ENCODE results near the gene FAM89B.

The FAM89B gene

DNA sequence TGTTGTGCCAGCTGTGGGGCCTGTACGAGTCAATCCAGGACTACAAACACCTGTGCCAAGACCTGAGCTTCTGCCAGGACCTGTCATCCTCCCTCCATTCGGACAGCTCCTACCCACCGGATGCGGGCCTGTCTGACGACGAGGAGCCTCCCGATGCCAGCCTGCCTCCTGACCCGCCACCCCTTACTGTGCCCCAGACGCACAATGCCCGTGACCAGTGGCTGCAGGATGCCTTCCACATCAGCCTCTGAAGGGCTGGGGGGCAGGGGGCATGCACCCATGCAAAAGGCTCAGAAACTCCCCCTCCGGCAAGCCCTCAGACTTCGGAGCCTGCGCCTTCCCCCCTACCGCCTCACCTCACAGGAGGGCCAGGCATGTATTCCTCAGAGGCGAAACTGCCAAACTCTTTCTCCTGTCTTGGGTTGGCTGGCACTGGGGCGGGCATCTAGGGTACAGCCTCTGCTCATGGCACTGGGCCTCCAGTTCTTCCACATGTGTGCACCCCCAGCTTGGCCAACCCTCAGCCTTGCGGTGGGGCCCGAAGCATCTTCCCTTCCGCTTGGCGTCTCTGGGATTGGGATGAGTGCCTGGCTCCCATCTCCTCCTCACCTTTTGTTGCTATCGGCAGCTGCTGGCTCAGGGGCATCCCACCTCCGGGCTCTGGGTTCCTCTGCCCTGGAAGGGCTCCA is 1.2 kb downstream of the FAM89B start:
- no peak for DNase-seq (ENCODE audit: low read depth in 2 of 2)

GRCh38 chr11:65574109-65574810 is 1.9 kb downstream of the FAM89B start:
- DNase-seq (ENCODE audit: low read depth in 2 of 2), result peak; percentile 79 to 93

DNA sequence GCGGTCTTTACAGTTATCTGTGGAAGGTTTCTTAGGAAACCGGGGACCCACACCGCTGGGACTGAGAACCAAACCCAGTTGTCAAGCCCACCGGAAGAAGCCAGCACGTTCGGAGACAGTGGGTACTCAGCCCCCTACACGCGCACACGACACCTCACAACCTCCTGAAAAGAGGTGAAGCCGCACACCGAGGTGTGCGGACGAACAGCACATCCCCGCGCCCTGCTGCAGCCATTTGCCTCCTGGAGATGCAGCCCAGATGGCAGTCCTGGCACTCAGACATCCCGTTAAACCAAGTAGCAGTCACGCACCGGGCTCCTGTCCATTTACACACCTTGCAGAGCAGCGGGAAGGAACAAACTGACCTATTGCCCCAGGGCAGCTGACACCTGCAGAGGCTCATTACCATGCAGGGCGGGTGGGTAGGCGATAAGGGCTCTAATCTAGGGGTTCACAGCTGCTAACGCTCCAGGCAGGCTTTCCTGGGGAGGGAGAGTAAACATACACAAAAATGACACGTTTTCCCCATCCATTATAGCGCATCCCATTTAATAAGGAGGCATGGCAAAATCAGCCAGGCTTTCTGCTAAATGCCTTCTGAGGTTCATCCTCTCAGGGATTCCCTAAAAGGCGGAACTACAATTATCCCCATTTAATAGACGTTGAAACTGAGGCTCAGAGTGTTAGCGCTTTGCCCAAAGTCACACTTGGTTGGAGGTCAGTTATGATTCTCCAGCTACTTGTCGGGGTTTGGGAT is 2.7 kb downstream of the FAM89B start:
- DNase-seq (ENCODE audit: low read depth in 2 of 2), result no peak

- DNase-seq (ENCODE audit: low read depth in 2 of 2), result peak; percentile 39 to 73
Observed at GRCh38 chr11:65575568-65576231, 3.4 kb downstream of the FAM89B start, which contains the start of gene EHBP1L1. Gene EHBP1L1, plus strand, starts transcription at chr11:65576053. Its CDS starts 250 bp downstream, at chr11:65576303.

- no peak for DNase-seq (ENCODE audit: low read depth in 2 of 2)
Observed at GRCh38 chr11:65576232-65576866, 4.0 kb downstream of the FAM89B start.

DNA sequence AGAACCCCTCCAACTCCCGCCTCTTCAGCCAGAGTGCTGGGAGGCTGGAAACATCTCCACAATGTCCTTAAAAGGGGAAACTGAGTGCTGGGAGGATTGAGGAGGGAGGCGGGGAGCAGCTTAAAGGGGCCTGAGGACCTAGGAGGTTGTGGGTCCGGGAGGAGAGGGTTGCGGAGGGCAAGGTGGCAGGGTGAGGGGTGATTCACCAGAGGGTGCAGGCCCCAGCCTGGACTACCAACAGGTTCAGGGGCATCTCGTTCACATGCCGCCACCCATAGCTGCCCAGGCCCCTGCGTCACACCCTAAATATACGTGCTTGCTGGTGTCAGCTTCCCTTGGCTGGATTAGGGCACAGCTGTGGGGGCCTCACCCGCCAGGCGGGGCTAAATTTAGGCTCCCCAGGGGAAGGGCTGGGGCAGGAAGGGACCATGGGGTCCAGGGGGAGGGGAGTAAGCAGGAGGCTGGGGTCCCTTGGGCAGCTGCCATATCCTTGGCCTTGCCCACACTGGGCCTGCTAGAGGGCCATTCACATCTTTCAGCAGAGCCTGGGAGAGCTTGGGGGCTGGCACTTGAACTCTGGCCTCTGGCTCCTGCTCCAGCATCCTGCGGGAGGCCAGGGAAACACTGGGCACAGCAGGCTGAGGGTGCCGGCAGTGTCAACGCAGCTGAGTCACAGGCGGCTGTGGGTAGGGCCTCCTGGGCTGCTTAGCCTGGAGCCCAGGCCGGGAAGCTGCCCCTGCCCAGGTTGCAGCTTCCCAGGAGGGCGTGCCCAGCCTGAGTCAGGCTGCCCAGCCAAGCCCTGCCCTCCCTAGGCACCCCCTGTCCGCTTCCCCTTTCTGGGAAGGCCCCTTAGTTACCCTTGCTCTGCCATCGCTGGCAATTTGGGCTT is 4.8 kb downstream of the FAM89B start:
- no peak for DNase-seq (ENCODE audit: low read depth in 2 of 2)

DNA sequence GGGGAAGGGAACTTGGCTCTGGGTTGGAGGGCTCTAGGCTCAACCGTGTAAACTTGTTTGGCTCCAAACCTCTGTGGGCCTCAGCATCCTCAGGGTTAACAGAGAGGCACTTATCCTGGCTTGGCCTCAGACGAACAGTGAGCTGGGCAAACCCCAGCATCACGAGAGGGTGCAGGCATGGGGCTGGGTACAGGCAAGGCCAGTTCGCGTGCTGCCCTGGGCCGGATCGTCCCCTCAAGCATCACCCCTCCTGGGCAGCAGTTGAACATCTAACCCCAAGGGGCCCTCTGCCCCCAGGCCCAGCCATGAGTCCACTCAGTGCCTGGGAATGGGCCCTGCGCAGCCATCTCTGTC is 5.4 kb downstream of the FAM89B start:
- no peak for DNase-seq (ENCODE audit: low read depth in 2 of 2)

DNA sequence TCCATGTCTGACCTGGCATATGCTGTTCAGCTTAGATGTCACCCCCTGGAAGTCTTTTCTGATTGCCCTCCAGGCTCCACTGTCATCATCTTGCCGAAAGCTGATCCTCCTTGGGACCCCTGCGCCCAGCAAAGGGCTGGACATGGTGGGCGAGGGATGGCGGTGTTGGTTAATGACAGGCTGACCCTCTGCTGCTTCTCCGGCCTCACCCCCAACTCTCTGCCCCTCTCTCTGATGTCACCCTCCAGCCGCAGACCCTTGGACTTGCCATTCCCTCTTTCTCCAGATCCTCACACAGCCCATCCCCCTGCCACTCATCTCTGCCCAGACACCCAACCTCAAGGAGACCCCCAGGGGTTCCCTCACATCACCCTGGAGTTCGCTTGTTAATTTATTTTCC is 5.8 kb downstream of the FAM89B start:
- DNase-seq (ENCODE audit: low read depth in 2 of 2), result no peak

GRCh38 chr11:65578667-65579066 is 6.3 kb downstream of the FAM89B start:
- DNase-seq (ENCODE audit: low read depth in 2 of 2), result no peak

DNA sequence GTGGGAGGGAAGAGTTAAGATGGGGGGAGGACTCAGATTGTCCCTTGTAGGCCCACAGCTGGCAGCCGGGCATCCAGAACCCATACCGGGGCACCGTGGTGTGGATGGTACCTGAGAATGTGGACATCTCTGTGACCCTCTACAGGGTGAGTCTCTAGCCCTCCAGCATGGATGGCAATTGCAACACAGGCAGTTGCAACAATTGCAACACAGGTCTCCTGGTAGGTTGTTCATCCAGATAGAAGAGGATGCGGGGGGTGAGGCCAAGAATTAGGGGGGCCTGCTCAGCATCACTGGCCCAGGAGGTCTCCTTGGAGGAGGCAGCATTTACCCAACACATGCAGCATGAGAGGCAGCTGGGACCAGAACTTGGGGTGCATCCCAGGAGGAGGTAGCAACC is 7.0 kb downstream of the FAM89B start:
- no peak for DNase-seq (ENCODE audit: low read depth in 2 of 2)

DNA sequence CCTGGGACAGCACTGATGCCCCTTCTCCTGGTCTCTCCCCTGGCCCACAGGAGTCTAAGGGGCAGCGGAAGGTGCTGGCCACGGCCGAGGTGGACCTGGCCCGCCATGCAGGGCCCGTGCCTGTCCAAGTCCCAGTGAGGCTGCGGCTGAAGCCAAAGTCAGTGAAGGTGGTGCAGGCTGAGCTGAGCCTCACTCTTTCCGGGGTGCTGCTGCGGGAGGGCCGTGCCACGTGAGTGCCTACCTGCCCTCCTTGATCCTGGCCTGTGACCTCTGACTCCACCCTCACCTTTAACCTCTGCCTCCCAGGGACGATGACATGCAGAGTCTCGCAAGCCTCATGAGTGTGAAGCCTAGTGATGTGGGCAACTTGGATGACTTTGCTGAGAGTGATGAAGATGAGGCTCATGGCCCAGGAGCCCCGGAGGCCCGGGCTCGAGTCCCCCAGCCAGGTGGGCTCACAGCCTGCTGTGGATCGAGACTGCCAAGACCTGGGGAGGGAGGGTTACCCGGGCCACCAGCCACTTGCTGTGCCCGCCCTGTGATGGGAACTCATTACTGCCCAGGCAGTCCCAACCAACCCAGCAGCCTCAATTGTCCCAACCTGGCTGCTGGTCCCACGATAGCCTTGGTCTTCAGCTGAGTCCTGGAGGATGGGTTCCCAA is 7.8 kb downstream of the FAM89B start:
- DNase-seq (ENCODE audit: low read depth in 2 of 2), result no peak

DNA sequence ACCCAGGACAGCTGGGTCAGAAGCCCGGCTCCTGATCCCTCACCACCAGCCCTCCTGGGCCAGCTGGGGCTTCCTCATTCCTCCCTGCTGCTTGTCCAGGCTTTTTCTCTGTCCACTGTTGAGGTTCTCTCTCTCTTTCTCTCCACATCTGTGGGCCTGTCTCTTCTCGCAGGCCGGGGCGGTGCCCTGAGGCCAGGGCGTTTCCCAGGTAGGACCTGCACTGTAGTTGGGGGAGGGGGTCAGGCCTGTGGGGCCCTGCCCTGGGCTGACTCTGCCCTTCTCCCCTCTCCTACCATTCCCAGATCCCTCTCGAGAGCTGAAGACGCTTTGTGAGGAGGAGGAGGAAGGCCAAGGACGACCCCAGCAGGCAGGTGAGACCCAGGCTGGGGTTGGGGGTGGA is 8.4 kb downstream of the FAM89B start:
- no peak for DNase-seq (ENCODE audit: low read depth in 2 of 2)

GRCh38 chr11:65581928-65582327 is 9.6 kb downstream of the FAM89B start:
- DNase-seq (ENCODE audit: low read depth in 2 of 2), result no peak

DNA sequence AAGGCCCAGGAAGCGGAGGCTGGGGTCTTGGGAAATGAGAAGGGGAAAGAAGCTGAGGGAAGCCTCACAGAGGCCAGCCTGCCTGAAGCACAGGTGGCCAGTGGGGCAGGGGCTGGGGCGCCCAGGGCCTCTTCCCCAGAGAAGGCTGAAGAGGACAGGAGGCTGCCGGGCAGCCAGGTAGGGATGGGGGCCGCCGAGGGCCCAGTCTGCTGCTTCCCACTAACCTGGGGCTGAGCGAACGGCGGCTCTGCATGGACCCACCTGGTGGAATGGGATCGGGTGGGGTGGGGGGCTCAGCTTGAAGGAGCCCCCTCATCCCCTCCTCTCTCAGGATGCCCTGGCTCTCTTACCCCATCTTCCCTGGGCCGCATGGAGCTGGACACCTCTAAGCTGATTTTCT is 11.3 kb downstream of the FAM89B start:
- DNase-seq (ENCODE audit: low read depth in 2 of 2), result no peak

GRCh38 chr11:65584106-65584505 is 11.8 kb downstream of the FAM89B start:
- DNase-seq (ENCODE audit: low read depth in 2 of 2), result no peak

GRCh38 chr11:65584723-65585171 is 12.4 kb downstream of the FAM89B start:
- DNase-seq (ENCODE audit: low read depth in 2 of 2), result no peak

DNA sequence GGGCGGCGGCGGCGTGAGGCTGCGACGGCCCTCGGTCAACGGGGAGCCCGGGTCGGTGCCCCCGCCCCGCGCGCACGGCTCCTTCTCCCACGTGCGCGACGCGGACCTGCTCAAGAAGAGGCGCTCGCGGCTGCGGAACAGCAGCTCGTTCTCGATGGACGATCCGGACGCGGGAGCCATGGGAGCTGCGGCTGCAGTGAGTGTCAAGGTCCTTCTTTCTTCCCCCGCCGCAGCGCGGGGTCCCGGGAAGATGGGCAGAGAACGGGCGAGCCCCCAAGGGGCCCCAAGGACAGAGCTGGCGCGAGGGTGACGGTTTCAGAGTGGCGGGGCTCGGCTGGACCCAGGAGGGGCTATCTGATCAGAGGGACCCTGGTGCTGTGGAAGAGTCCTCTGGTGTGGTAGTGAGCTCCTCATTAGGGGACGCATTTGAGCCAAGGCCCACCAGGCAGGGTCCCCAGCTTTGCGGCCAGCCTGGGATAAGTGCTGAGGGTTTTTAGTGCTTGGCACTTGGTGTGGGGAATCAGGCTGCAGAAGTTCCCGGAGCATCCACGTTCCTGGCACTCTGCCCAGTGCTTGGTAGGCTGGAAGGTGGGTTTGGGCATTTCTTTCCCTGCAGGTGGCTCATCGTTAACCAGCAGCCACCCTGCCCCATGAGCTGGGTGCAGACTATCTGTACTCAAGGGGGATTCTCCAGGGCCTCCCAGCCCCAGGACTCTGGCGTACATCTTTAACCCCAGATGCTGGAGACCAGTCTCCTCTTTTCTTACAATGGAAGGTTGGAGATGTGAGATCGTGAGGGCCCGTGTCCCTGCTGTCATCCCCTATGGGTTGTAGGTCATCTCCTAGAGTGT is 13.3 kb downstream of the FAM89B start:
- DNase-seq (ENCODE audit: low read depth in 2 of 2), result no peak

GRCh38 chr11:65586247-65586630 is 13.9 kb downstream of the FAM89B start:
- no peak for DNase-seq (ENCODE audit: low read depth in 2 of 2)

DNA sequence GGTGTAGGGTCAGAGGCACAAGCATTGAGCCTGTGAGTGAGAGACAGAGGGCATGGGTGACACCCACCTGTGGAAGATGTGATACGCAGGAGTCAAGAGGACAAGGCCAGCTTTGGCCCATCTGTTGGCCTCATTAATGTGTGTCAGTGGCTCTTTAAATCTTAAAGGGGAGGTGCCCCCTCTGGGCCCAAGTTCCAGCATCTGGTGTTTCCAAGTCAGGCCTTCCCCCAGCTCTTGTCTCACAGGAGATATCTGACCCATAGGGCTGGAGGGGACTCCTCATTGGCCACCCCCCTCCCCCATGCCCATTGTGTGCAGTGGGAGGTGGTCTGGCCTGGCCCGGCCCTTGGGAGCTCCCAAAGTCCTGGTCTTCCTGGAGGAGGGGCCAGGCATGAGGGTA is 14.3 kb downstream of the FAM89B start:
- no peak for DNase-seq (ENCODE audit: low read depth in 2 of 2)
